Prostate gland (tissue), 2 donors: ENCODE results near the gene GDI1.

ENCODE experiments used
- POLR2A ChIP-seq: fragments of 450-650 bp; IDR thresholded peaks from one replicate; pipeline ENCODE4 v1.6.1; 2016; ENCODE audit warnings: antibody characterized with exemption, mild to moderate bottlenecking
- TF ChIP-seq, protein P1 (sequence below), 4 experiments: fragments of 200-600 bp in 2 of 4; fragments of 450-650 bp in 2 of 4; sonication (generic) in 2 of 4; IDR thresholded peaks; 1 replicate in 3 of 4; 2 replicates in 1 of 4; pipeline ENCODE4 v1.5.1; 2016 to 2019; ENCODE audit warnings: antibody characterized with exemption in 4 of 4, mild to moderate bottlenecking in 2 of 4, moderate library complexity in 2 of 4

DNA sequence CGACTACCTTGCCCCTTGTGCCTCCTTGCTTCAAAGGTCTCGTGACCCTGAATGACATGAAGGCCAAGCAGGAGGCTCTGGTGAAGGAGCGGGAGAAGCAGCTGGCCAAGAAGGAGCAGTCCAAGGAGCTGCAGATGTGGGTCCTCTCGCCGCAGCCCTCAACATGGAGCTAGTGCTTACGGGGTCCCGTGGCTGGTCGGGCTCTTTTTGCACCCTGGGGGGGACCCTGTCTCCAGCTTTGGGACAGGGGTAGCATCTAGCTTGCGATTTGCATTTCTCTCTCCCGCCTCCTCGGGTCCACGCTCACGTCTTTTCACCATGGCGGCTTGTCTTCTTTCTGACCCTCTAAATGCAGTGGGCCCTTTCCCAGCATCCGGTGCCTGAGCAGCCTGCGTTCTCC, 8.8 kb downstream of the GDI1 start:
- TF ChIP-seq, protein P1, sequence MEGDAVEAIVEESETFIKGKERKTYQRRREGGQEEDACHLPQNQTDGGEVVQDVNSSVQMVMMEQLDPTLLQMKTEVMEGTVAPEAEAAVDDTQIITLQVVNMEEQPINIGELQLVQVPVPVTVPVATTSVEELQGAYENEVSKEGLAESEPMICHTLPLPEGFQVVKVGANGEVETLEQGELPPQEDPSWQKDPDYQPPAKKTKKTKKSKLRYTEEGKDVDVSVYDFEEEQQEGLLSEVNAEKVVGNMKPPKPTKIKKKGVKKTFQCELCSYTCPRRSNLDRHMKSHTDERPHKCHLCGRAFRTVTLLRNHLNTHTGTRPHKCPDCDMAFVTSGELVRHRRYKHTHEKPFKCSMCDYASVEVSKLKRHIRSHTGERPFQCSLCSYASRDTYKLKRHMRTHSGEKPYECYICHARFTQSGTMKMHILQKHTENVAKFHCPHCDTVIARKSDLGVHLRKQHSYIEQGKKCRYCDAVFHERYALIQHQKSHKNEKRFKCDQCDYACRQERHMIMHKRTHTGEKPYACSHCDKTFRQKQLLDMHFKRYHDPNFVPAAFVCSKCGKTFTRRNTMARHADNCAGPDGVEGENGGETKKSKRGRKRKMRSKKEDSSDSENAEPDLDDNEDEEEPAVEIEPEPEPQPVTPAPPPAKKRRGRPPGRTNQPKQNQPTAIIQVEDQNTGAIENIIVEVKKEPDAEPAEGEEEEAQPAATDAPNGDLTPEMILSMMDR (IDR thresholded peaks at IDR 0.05), result no peak
- TF ChIP-seq POLR2A, result no peak
